BLaER1 treated with 17β-estradiol and CSF1 and Interleukin-3, amounts not matched to agents 10 nM and 100 nM (cell line): ENCODE data around the gene GABRG3.

Experiments
- H3K27ac ChIP-seq, 11 experiments: shearing (Covaris generic); formaldehyde crosslinking; 2 replicates each; pipeline ENCODE4 v1.8.1; 2022
- H3K27me3 ChIP-seq, 11 experiments: shearing (Covaris generic); formaldehyde crosslinking; 2 replicates each; pipeline ENCODE4 v1.8.1; 2022
- H3K36me3 ChIP-seq, 11 experiments: shearing (Covaris generic); formaldehyde crosslinking; 2 replicates each; pipeline ENCODE4 v1.8.1; 2022
- H3K4me1 ChIP-seq, 10 experiments: shearing (Covaris generic); formaldehyde crosslinking; 2 replicates each; pipeline ENCODE4 v1.8.1; 2022
- H3K4me2 ChIP-seq, 11 experiments: shearing (Covaris generic); formaldehyde crosslinking; 2 replicates each; pipeline ENCODE4 v1.8.1; 2022
- H3K4me3 ChIP-seq, 10 experiments: shearing (Covaris generic); formaldehyde crosslinking; 2 replicates each; pipeline ENCODE4 v1.8.1; 2022
- H3K9ac ChIP-seq, 11 experiments: shearing (Covaris generic); formaldehyde crosslinking; 2 replicates each; pipeline ENCODE4 v1.8.1; 2022
- H3K9me3 ChIP-seq, 11 experiments: shearing (Covaris generic); formaldehyde crosslinking; replicated peaks in 1 of 11; 2 replicates each; pipeline ENCODE4 v1.8.1; 2022
- H4K20me1 ChIP-seq, 11 experiments: shearing (Covaris generic); formaldehyde crosslinking; 2 replicates each; pipeline ENCODE4 v1.8.1; 2022
- Cebpa-rat ChIP-seq, 11 experiments: shearing (Covaris generic); IDR thresholded peaks; 2 replicates each; pipeline ENCODE4 v1.8.1; 2022

Gene GABRG3

GRCh38 chr15:27232876-27233275, 261.9 kb downstream of the GABRG3 start:
- no peak for TF ChIP-seq Cebpa-rat (IDR thresholded peaks at IDR 0.05)
- H4K20me1 ChIP-seq: no peaks in the 10 kb centered on the region

GRCh38 chr15:27234593-27234992, 263.6 kb downstream of the GABRG3 start:
- no peak for TF ChIP-seq Cebpa-rat (IDR thresholded peaks at IDR 0.05)
- Histone ChIP-seq H3K4me1 (peaks cover 0 to 14% (median 12%) of the 10 kb centered on the region in 10 experiments; a peak in 13 of 20 replicates), H4K20me1 (no peaks in the 10 kb centered on the region), H3K9me3 (no peaks in the 10 kb centered on the region), H3K4me3 (no peak overlapping the region), H3K36me3 (no peaks in the 10 kb centered on the region), H3K4me2 (no peak overlapping the region), H3K27me3 (no peaks in the 10 kb centered on the region), H3K27ac (no peak overlapping the region), H3K9ac (no peak overlapping the region)

More at GRCh38 chr15:27232876-27233275, 261.9 kb downstream of the GABRG3 start:
- H3K9ac ChIP-seq: no peak overlapping the region
- no peaks in the 10 kb centered on the region for H3K27me3 ChIP-seq
- peaks cover 0 to 6% (median 0%) of the 10 kb centered on the region in 11 experiments; a peak in 2 of 22 replicates for H3K9me3 ChIP-seq
- H3K27ac ChIP-seq: no peak overlapping the region
- H3K36me3 ChIP-seq: no peaks in the 10 kb centered on the region
- peaks cover 0 to 10% (median 8%) of the 10 kb centered on the region in 10 experiments; a peak in 13 of 20 replicates for H3K4me1 ChIP-seq
- no peak overlapping the region for H3K4me2 ChIP-seq
- no peak overlapping the region for H3K4me3 ChIP-seq

GRCh38 chr15:27235161-27235560, 264.2 kb downstream of the GABRG3 start:
- H3K27me3 ChIP-seq: no peaks in the 10 kb centered on the region

GRCh38 chr15:27235681-27236080, 264.7 kb downstream of the GABRG3 start:
- no peak overlapping the region for H3K9ac ChIP-seq

More at GRCh38 chr15:27235161-27235560, 264.2 kb downstream of the GABRG3 start:
- no peak overlapping the region for H3K27ac ChIP-seq
- no peaks in the 10 kb centered on the region for H3K36me3 ChIP-seq
- TF ChIP-seq Cebpa-rat (IDR thresholded peaks at IDR 0.05): no peak
- H3K4me2 ChIP-seq: no peak overlapping the region
- no peaks in the 10 kb centered on the region for H4K20me1 ChIP-seq
- H3K4me1 ChIP-seq: peaks cover 0 to 14% (median 12%) of the 10 kb centered on the region in 10 experiments; a peak in 13 of 20 replicates
- H3K4me3 ChIP-seq: no peak overlapping the region
- H3K9ac ChIP-seq: no peak overlapping the region
- no peaks in the 10 kb centered on the region for H3K9me3 ChIP-seq

GRCh38 chr15:27237319-27237939, 266.4 kb downstream of the GABRG3 start:
- Histone ChIP-seq H3K4me3 (no peak overlapping the region), H3K4me2 (peak overlapping the region in 7 of 11 experiments; percentile 22 to 61 (median 43); a peak in 15 of 22 replicates), H3K9me3 (no peaks in the 10 kb centered on the region), H3K36me3 (no peaks in the 10 kb centered on the region), H3K4me1 (peaks cover 15 to 31% (median 24%) of the 10 kb centered on the region in 10 experiments; a peak in 17 of 20 replicates), H3K9ac (no peak overlapping the region), H4K20me1 (no peaks in the 10 kb centered on the region), H3K27me3 (no peaks in the 10 kb centered on the region), H3K27ac (no peak overlapping the region)
- TF ChIP-seq Cebpa-rat (IDR thresholded peaks at IDR 0.05): no peak

More at GRCh38 chr15:27235681-27236080, 264.7 kb downstream of the GABRG3 start:
- Histone ChIP-seq H3K4me3 (no peak overlapping the region), H3K9me3 (no peaks in the 10 kb centered on the region), H4K20me1 (no peaks in the 10 kb centered on the region), H3K36me3 (no peaks in the 10 kb centered on the region), H3K27ac (no peak overlapping the region), H3K4me1 (peaks cover 0 to 14% (median 12%) of the 10 kb centered on the region in 10 experiments; a peak in 13 of 20 replicates), H3K4me2 (no peak overlapping the region), H3K27me3 (no peaks in the 10 kb centered on the region)
- no peak for TF ChIP-seq Cebpa-rat (IDR thresholded peaks at IDR 0.05)

GRCh38 chr15:27238209-27238608, 267.2 kb downstream of the GABRG3 start:
- no peaks in the 10 kb centered on the region for H3K36me3 ChIP-seq
- H3K4me1 ChIP-seq: peaks cover 17 to 39% (median 30%) of the 10 kb centered on the region in 10 experiments; a peak in 19 of 20 replicates
- H4K20me1 ChIP-seq: no peaks in the 10 kb centered on the region
- no peak overlapping the region for H3K27ac ChIP-seq
- H3K4me3 ChIP-seq: no peak overlapping the region
- no peak for TF ChIP-seq Cebpa-rat (IDR thresholded peaks at IDR 0.05)
- no peaks in the 10 kb centered on the region for H3K27me3 ChIP-seq
- H3K9ac ChIP-seq: no peak overlapping the region
- peak overlapping the region in 7 of 11 experiments; percentile 22 to 61 (median 43); a peak in 10 of 22 replicates for H3K4me2 ChIP-seq
- no peaks in the 10 kb centered on the region for H3K9me3 ChIP-seq

GRCh38 chr15:27238707-27239423, 267.9 kb downstream of the GABRG3 start:
- TF ChIP-seq Cebpa-rat (IDR thresholded peaks at IDR 0.05): no peak
- H3K9me3 ChIP-seq: no peaks in the 10 kb centered on the region
- H3K4me2 ChIP-seq: no peak overlapping the region
- H3K4me1 ChIP-seq: peaks cover 18 to 45% (median 36%) of the 10 kb centered on the region in 10 experiments
- H3K36me3 ChIP-seq: no peaks in the 10 kb centered on the region
- no peak overlapping the region for H3K27ac ChIP-seq
- no peaks in the 10 kb centered on the region for H4K20me1 ChIP-seq
- no peaks in the 10 kb centered on the region for H3K27me3 ChIP-seq
- no peak overlapping the region for H3K4me3 ChIP-seq
- no peak overlapping the region for H3K9ac ChIP-seq

GRCh38 chr15:27241943-27242342, 271.0 kb downstream of the GABRG3 start:
- H3K4me2 ChIP-seq: peak overlapping the region in 10 of 11 experiments; percentile 0 to 65 (median 34); a peak in 11 of 22 replicates
- no peaks in the 10 kb centered on the region for H3K36me3 ChIP-seq
- H3K27me3 ChIP-seq: no peaks in the 10 kb centered on the region
- H3K4me1 ChIP-seq: peaks cover 18 to 63% (median 49%) of the 10 kb centered on the region in 10 experiments
- no peak overlapping the region for H3K4me3 ChIP-seq
- TF ChIP-seq Cebpa-rat (IDR thresholded peaks at IDR 0.05): no peak
- H3K9me3 ChIP-seq: peaks cover 0 to 12% (median 7%) of the 10 kb centered on the region in 11 experiments; a peak in 10 of 22 replicates
- no peaks in the 10 kb centered on the region for H4K20me1 ChIP-seq
- H3K9ac ChIP-seq: no peak overlapping the region
- no peak overlapping the region for H3K27ac ChIP-seq

- Histone ChIP-seq H3K4me2 (peak overlapping the region in 9 of 11 experiments; percentile 8 to 71 (median 59); a peak in 17 of 22 replicates), H3K27me3 (no peaks in the 10 kb centered on the region), H3K4me1 (peaks cover 18 to 49% (median 38%) of the 10 kb centered on the region in 10 experiments), H3K27ac (no peak overlapping the region), H3K9ac (no peak overlapping the region), H3K9me3 (peaks cover 0 to 16% (median 7%) of the 10 kb centered on the region in 11 experiments; a peak in 10 of 22 replicates), H3K4me3 (no peak overlapping the region), H3K36me3 (no peaks in the 10 kb centered on the region), H4K20me1 (no peaks in the 10 kb centered on the region)
- no peak for TF ChIP-seq Cebpa-rat (IDR thresholded peaks at IDR 0.05)
These were observed 273.1 kb downstream of the GABRG3 start for GRCh38 chr15:27244047-27244446.
